HG03378 (cell line): ENCODE results near the gene ATP9A.
"Not testable (repeated sequence)": the region's sequence is repeated elsewhere in the genome, so short reads cannot be mapped to it uniquely, and the experiment has no call there.

Experiments
- ATAC-seq: cut with Tn5 transposase; IDR thresholded peaks from one replicate; pipeline ENCODE4 v1.9.1; 2021; ENCODE audit warnings: mild to moderate bottlenecking, moderate library complexity; ENCODE audit not compliant: unreplicated experiment

Gene ATP9A

GRCh38 chr20:51661609-51662178 lies 106.5 kb downstream of the ATP9A start:
- peak; percentile 73 for ATAC-seq

GRCh38 chr20:51660672-51661608 lies 107.2 kb downstream of the ATP9A start:
- ATAC-seq = no peak

- no peak for ATAC-seq
Observed at GRCh38 chr20:51659491-51660050, 108.6 kb downstream of the ATP9A start.

GRCh38 chr20:51656726-51657260 lies 111.4 kb downstream of the ATP9A start:
- no peak for ATAC-seq

- ATAC-seq = not testable (repeated sequence)
Observed at GRCh38 chr20:51656089-51656488, 112.1 kb downstream of the ATP9A start.

- ATAC-seq = no peak
Observed at GRCh38 chr20:51654495-51654894, 113.7 kb downstream of the ATP9A start.

- no peak for ATAC-seq
Observed at GRCh38 chr20:51654060-51654459, 114.1 kb downstream of the ATP9A start.

- ATAC-seq = no peak
Observed at GRCh38 chr20:51653226-51653625, 115.0 kb downstream of the ATP9A start.

GRCh38 chr20:51651921-51652549 lies 116.2 kb downstream of the ATP9A start:
- no peak for ATAC-seq

- ATAC-seq = peak; percentile 51
Observed at GRCh38 chr20:51650685-51651134, 117.5 kb downstream of the ATP9A start.

- no peak for ATAC-seq
Observed at GRCh38 chr20:51648571-51648947, 119.6 kb downstream of the ATP9A start.

GRCh38 chr20:51647674-51648570 lies 120.3 kb downstream of the ATP9A start:
- no peak for ATAC-seq

- not testable (repeated sequence) for ATAC-seq
Observed at GRCh38 chr20:51643810-51644209, 124.4 kb downstream of the ATP9A start.

- ATAC-seq = no peak
Observed at GRCh38 chr20:51643390-51643789, 124.8 kb downstream of the ATP9A start.

GRCh38 chr20:51641866-51642265 lies 126.3 kb downstream of the ATP9A start:
- no peak for ATAC-seq

GRCh38 chr20:51640743-51641142 lies 127.4 kb downstream of the ATP9A start:
- no peak for ATAC-seq

- no peak for ATAC-seq
Observed at GRCh38 chr20:51639206-51639832, 128.9 kb downstream of the ATP9A start.

GRCh38 chr20:51637241-51637640 lies 130.9 kb downstream of the ATP9A start:
- no peak for ATAC-seq

- ATAC-seq = no peak
Observed at GRCh38 chr20:51636123-51636522, 132.1 kb downstream of the ATP9A start.

- no peak for ATAC-seq
Observed at GRCh38 chr20:51635680-51636079, 132.5 kb downstream of the ATP9A start.
